Ascending aorta (tissue), 2 donors: ENCODE measurements around the gene PIGN. TPM values are rescaled to one million over a fixed set of nuclear protein-coding genes. Genes with fewer than 3 reads are reported as not detected.

Experiments used
- DNase-seq, 2 donors: peaks; one replicate each; pipeline ENCODE4 v3.0.0-alpha.2; 2019; ENCODE audit warnings: low spot score in 2 of 2
- H3K27ac ChIP-seq, 2 donors: fragments of 200-600 bp; sonication (generic); one replicate each; pipeline ENCODE4 v1.5.1; 2016 to 2017; ENCODE audit warnings: mild to moderate bottlenecking in 1 of 2
- H3K27me3 ChIP-seq: fragments of 200-600 bp; sonication (generic); one replicate; pipeline ENCODE4 v1.5.1; 2017
- H3K36me3 ChIP-seq, 2 donors: fragments of 200-600 bp; sonication (generic); one replicate each; pipeline ENCODE4 v1.5.1; 2016
- H3K4me1 ChIP-seq, 2 donors: fragments of 200-600 bp; sonication (generic); one replicate each; pipeline ENCODE4 v1.5.1; 2016 to 2017; ENCODE audit warnings: mild to moderate bottlenecking in 1 of 2
- H3K4me3 ChIP-seq, 2 donors: fragments of 200-600 bp; sonication (generic); one replicate each; pipeline ENCODE4 v1.5.1; 2016 to 2017; ENCODE audit warnings: mild to moderate bottlenecking in 1 of 2
- H3K9me3 ChIP-seq, 2 donors: fragments of 200-600 bp; sonication (generic); one replicate each; pipeline ENCODE4 v1.5.1; 2016
- CTCF ChIP-seq, 3 experiments: fragments of 200-600 bp in 2 of 3; fragments of 450-650 bp in 1 of 3; sonication (generic) in 2 of 3; IDR thresholded peaks; one replicate each; pipeline ENCODE4 v1.5.1; 2016 to 2019; ENCODE audit warnings: antibody characterized with exemption in 3 of 3, mild to moderate bottlenecking in 1 of 3, moderate library complexity in 1 of 3
- intact Hi-C: fragments of 100-400 bp; cut with DNase I; formaldehyde crosslinking; loops from one replicate; pipeline ENCODE4 v1.15.1; 2023
- total RNA-seq: library from RNA; depleted of rRNA; stranded (reverse); fragments of >200 nt; gene quantifications from one replicate; pipeline ENCODE4 v1.1.0, GENCODE V29; 2016

PIGN gene
- total RNA-seq, 1 donor from 2014 or later: 12.8 TPM

- Histone ChIP-seq H3K4me3 (no peak overlapping the region), H3K27me3 (no peaks in the 10 kb centered on the region), H3K9me3 (no peaks in the 10 kb centered on the region), H3K4me1 (no peaks in the 10 kb centered on the region), H3K36me3 (peaks cover 0 to 19% of the 10 kb centered on the region in 2 donors), H3K27ac (no peak overlapping the region)
- TF ChIP-seq CTCF (IDR thresholded peaks at IDR 0.05): no peak
- DNase-seq: no peak
- intact Hi-C loops: no loop called here
Measured at GRCh38 chr18:62098960-62099359, 87.9 kb downstream of the PIGN start.

DNA sequence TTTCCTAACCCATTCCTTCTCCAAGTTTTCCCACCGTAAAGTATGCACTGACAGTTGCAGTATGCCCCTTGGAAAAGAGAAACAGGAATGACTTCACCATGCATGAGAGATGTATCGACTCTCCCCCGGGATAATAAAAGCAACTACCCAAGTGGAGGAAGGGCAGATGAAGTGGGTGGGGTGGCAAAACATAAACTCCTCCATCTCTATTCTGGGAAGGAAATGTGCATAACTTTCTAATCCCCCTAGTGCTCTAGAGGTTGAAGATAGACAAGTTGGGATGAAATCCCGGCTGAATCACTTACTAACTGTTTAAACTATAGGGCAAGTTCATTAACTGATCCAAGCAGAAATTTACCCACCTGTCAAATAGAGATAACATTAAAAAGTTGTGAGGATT is 89.2 kb downstream of the PIGN start:
- Histone ChIP-seq H3K27me3 (no peaks in the 10 kb centered on the region), H3K4me3 (no peak overlapping the region), H3K9me3 (no peaks in the 10 kb centered on the region), H3K4me1 (no peaks in the 10 kb centered on the region), H3K36me3 (peaks cover 0 to 19% of the 10 kb centered on the region in 2 donors), H3K27ac (no peak overlapping the region)
- DNase-seq: no peak
- intact Hi-C loops: no loop called here
- no peak for TF ChIP-seq CTCF (IDR thresholded peaks at IDR 0.05)

DNA sequence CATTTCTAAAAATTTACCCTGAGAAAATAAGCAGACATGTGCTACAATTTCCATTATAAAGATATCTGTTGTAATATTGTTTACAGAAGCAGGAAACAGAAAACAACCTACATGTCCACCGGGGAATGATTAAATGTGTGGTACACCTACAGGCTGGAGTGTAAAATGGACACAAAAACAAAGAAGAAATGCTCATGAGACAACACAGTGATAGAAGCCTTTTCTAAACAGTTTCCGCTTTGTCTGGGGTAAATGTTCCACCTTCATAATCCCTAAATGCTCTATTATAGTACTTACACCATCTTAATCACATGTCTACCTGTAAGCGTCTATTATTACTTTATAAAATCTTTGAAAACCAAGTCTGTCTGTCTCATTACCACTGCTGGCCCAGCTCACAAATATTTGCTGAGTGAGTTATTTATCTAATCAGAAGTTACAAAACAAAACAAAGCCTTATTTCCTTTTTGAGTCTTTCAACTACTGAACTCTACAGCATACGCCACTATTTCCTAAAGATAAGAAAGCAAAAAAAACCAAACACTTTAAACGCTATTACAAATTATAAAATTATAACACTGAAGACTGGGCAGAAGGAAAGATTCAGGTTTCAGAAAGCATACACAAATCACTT is 95.3 kb downstream of the PIGN start:
- no peak for DNase-seq
- H3K36me3 ChIP-seq: peaks cover 7 to 15% of the 10 kb centered on the region in 2 donors
- no peaks in the 10 kb centered on the region for H3K9me3 ChIP-seq
- H3K4me1 ChIP-seq: no peaks in the 10 kb centered on the region
- TF ChIP-seq CTCF (IDR thresholded peaks at IDR 0.05): no peak
- intact Hi-C loops: no loop called here
- no peak overlapping the region for H3K4me3 ChIP-seq
- no peak overlapping the region for H3K27ac ChIP-seq
- H3K27me3 ChIP-seq: no peaks in the 10 kb centered on the region

DNA sequence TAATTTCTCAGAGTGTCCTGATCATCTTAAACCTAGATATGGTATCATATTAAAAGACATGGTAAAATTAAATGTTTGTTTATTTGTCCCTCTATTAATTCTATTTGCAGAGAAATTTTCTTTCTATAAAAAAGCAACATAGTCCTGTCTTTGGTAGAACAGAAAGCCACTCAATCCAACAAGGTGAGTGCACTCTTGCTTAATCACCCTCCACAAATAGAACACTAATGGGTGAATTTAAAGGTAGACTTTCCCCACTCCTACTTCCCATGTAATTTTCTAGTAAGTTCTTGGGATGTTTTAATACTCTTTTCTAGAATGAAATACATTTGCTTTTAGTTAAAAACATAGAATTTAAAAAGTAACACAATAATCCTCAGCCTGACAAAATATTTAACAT is 97.7 kb downstream of the PIGN start:
- Histone ChIP-seq H3K4me3 (no peak overlapping the region), H3K4me1 (no peaks in the 10 kb centered on the region), H3K36me3 (peaks cover 7 to 15% of the 10 kb centered on the region in 2 donors), H3K27ac (no peak overlapping the region), H3K9me3 (no peaks in the 10 kb centered on the region), H3K27me3 (no peaks in the 10 kb centered on the region)
- intact Hi-C loops: no loop called here
- TF ChIP-seq CTCF (IDR thresholded peaks at IDR 0.05): no peak
- no peak for DNase-seq

GRCh38 chr18:62088156-62088555 is 98.7 kb downstream of the PIGN start:
- DNase-seq: no peak
- no peaks in the 10 kb centered on the region for H3K9me3 ChIP-seq
- no peak overlapping the region for H3K27ac ChIP-seq
- intact Hi-C loops: no loop called here
- no peak overlapping the region for H3K4me3 ChIP-seq
- no peaks in the 10 kb centered on the region for H3K27me3 ChIP-seq
- H3K36me3 ChIP-seq: peaks cover 7 to 15% of the 10 kb centered on the region in 2 donors
- H3K4me1 ChIP-seq: no peaks in the 10 kb centered on the region
- no peak for TF ChIP-seq CTCF (IDR thresholded peaks at IDR 0.05)

GRCh38 chr18:62085756-62086155 is 101.1 kb downstream of the PIGN start:
- H3K36me3 ChIP-seq: peaks cover 7 to 15% of the 10 kb centered on the region in 2 donors
- H3K27me3 ChIP-seq: no peaks in the 10 kb centered on the region
- no peaks in the 10 kb centered on the region for H3K4me1 ChIP-seq
- H3K4me3 ChIP-seq: no peak overlapping the region
- H3K9me3 ChIP-seq: no peaks in the 10 kb centered on the region
- intact Hi-C loops: no loop called here
- DNase-seq: no peak
- H3K27ac ChIP-seq: no peak overlapping the region
- no peak for TF ChIP-seq CTCF (IDR thresholded peaks at IDR 0.05)
